ENCODE measurements around the gene TBC1D9B. TPM values are rescaled to one million over a fixed set of nuclear protein-coding genes. Genes with fewer than 3 reads are reported as not detected.

Gene TBC1D9B
- total RNA-seq, 1 experiment from 2014 or later, result 23.1 TPM

DNA sequence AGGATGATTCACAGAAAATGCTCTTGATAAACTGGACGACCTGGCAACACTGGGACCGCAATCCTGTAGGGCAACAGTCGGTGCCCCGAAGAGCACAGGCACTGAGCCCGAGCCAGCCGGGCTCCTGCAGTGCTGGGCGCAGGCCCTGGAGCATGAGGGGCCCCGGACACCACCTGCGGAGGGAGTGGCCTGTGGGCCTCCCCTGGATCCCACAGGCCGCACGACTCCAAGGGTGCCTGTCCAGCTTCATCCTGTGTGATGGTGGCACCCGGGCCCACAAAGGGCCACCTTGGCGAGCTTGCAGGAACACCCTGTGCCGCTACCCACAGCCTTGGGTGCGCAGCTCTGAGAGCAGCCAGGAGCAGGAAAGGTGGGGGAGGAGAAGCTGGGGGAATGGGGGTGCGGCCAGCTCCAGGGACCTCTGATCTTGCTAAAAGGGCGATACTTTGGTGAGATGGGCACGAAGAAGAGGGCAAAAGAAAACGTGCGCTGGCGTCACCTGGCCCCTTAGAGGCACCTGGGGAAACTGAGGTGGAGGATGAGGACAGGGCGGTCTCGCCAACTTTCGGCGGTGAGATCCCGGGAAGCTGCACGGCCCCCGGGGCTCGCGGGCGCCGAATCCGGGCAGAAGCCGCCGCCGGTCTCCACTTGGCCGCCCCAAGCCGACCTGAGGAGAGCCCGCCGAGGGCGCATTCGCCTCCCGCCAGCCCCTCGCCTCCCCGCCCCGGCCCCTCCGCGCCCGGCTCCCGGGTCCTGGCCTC, 722 bp downstream of the TBC1D9B start:
- DNase-seq (ENCODE audit: low read depth), result peak; percentile 32

DNA sequence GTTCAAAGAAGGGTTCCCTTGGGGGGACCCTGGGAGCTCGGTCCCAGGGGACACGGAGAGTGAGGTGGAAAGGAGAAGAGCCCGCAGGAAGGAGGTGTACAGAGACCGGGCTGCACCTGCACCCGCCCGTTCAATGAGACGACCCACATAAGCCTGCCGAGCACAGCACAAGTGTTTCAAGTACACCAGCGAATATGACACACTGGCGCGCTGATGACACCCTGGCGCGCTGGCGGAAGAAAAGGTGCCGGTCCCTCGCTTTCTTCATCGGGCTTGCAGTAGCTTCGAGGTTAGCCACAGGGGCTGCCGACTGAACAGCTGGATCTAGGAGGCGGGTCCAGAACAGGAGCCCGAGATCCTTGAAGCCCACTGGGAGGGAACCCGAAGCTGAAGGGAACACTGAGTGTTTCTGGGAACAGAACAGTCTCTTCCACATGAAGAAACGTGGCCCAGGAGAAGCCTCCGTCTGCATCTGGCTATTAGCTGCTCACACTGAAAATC, 1.4 kb downstream of the TBC1D9B start:
- no peak for DNase-seq (ENCODE audit: low read depth)

DNA sequence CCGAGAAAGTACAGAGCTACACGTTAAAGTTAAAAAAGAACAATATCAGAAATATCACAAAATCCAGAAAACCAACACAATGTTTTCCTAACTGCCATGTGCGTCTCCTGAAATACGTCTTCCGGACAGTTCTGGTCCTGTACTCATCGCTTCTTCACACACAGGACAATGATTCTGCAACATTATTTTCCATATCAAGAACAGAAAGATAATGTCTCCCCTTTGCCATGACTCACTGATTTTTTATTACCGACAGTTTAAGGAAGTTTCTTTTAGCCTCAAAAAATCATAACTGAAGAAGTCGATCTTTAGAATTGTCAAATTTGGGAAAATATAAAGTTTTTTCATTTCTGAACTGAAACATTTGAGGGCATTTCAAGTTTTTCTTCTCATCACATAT, 2.5 kb downstream of the TBC1D9B start:
- DNase-seq (ENCODE audit: low read depth), result no peak

DNA sequence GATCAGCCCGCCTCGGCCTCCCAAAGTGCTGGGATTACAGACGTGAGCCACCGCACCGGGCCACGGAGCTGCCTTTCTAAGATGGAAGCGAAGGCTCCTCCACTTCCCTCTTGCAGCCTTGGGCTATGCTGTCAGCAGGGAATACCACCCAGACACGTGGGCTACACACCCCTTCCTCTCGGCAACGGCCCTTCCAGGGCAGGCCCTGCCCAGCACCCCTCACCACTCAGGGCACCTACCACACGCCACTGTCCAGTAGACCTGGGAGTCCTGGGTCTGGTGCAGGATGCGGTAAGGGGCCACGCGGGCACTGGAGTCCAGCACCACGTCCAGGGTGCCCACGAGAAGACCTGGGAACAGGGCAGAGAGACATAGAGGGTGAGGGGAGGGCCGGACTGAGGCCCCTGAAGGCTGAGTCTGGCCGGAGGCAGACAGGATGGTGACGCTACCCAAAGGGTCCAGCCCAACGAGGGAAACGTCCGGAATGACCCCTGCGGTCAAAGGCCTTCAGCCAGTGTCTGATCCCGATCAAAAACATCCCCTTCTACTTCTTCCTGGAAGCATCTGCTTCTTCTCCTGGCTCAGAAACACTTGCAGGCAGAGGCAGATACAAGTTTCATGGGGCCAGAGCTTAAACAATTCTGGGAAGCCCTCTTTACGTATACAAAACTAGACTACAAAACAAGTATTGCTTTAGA, 3.1 kb downstream of the TBC1D9B start:
- no peak for DNase-seq (ENCODE audit: low read depth)

DNA sequence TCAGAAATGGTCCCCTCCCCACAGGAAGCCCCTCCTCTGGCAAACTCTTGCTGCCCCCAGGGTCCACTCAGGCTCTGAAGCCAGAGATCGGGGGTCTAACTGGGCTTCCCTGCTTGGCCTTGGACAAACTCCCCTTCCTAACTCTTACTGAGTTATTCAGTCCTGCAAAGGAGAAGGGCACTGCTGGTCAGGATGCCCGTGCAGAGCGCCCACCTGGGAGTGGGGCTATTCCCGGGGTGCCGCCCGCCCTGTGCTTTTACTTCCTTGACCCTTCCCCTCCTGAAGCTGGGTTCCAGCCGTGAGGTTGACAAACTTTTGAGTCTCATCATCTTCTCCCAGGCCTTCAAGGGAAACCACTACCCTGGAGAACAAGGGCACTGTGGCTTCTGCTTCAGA, 4.9 kb downstream of the TBC1D9B start:
- DNase-seq (ENCODE audit: low read depth), result no peak

DNA sequence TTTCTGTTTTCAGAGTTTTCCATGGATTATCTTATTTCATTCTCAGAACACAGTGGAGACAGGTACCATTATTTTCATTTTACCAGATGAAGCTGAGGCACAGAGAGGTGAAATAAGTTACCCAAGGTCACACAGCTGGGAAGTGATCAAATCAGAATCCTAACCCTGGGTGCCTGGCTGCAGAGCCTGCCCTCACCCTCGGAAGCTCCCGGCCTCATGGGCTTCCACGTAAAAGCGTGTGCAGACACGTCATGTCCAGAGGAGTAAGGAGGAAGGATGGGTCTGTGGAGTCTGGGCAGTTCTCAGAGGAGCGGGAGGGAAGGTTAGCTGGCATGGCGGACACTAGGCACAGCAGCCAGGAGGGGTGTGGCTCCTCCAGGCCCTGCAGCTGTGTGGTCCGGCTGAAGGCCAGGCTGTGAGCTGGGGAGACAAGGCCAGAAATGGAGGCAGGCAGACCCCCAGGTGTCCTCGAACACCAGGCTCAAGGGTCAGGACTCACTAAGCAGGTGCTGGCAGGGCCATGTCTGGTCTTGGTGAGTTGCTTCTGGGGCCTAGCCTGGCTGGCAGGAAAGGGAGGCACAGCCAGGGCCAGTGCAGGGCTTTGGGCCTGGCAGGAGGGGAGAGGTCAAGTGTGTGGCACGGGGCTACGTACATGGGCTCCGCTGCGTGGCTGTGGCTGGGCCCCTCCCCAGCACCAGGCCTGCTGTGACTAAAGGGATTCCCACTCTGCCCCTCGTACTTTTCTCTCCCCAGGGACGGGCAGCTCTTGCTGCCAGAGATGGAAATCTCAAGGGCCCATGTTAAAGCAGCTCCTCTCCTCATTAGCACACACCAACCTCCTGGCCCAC, 5.6 kb downstream of the TBC1D9B start:
- no peak for DNase-seq (ENCODE audit: low read depth)

DNA sequence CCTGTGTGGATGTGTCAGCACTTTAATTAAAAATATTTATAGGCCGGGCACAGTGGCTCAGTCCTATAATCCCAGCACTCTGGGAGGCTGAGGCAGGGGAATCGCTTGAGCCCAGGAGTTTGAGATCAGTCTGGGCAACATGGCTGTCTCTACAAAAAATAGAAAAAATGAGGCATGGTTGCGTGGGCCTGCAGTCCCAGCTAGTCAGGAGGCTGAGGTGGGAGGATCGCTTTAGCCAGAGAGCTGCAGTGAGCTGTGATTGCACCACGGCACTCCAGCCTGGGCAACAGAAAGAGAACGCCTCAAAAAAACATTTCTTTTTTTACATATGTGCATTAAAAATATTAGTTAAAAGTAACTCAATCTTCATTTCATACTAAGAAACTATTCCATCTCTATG, 6.2 kb downstream of the TBC1D9B start:
- DNase-seq (ENCODE audit: low read depth), result no peak

DNA sequence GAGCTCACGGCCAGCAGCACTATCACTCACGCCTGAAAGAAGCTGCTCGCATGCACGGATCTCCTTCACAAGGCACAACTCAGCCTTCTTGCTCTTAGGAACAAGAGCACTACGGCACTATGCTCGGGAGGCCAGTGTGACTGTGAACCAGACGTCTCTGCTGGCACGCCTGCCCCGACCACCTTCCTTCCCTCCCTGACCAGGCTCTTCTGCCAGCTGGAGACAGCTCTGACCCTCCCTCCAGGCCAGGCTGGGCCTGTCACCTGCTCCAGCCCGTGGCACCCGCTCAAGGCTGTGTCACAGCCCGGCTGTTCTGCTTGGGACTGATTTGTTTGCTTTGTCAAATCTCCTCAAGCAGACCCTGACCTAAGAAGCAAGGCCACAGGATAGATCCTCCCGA, 7.0 kb downstream of the TBC1D9B start:
- DNase-seq (ENCODE audit: low read depth), result no peak

DNA sequence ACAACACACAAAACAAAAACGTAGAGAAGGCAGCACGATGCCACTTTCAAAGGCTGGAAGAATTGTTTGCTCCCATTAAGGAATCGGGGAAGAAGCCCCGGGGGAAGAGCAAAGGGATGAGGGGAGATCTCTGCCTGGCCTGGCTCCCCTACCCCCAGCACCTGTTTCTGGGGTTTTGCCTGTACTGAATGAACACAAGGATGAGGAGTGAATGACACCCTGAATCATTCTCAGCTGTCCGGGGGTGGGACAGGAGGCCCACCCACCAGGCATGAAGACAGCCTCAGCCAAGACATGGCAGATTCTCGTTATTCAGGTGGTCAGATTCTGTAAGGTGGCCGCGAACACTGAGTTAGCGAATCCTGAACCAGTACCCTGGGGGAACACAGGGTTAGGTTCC, 7.5 kb downstream of the TBC1D9B start:
- no peak for DNase-seq (ENCODE audit: low read depth)

DNA sequence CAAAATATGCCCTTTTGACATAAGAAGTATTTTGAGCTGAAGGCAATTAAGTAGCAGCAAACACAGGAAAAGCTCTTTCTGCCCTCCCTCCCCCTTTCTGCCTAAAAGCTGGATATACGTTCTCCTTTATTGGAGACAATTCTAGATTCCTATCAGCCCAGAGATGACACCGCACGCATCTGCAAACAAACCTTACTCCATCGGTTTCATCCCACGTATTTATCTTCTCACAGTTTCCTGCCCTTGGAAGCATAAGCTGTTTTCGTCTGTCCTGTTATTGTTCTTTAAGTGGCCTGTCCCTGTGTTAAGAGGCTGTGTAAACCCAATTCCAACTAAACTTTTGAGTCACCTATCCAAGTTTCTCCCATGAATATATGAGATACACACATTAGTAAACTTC, 11.8 kb downstream of the TBC1D9B start:
- no peak for DNase-seq (ENCODE audit: low read depth)

DNA sequence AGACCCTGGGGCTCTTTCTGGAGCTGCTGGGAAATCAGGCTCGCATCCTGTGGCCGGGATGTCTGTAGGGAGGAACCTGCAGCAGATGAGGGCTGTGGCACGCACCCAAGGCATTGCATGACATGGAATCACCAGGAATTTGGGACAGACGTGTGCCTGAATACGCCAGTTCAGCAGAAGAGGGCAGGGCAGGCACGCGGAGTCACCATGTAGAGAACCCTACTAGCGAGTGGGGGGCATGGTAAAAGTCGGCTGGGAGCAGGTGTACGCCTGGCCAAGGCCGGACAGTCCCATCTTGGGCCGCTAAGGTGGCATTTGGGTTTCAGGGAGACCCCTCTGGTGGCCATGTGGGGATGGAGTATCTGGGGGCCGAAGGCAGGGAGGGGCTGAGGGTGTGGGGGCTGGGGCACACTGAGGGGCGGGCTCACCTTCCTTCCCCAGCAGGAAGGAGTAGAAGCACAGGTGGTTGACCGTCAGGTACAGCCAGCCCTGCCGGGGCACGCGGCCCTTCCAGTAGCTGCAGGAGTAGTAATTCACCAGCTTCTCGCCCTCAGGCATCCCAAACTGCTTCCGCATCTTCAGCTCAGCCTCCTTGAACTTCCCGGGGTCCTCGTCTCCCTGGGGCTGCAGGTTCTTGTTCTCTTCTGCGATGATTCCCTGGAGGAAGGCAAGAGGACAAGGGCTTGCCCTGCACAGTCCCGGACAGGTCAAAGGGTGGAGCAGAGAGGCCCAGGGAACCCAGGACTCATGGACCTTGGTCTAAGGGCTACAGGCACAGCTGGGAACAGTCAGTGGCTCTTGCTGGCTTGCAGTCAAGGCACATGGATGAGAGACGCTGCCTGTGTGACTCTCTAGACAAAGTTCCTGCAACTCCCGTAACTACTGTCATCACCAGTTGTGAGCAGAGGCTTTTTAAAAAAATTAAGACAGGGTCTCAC, 13.5 kb downstream of the TBC1D9B start:
- no peak for DNase-seq (ENCODE audit: low read depth)

DNA sequence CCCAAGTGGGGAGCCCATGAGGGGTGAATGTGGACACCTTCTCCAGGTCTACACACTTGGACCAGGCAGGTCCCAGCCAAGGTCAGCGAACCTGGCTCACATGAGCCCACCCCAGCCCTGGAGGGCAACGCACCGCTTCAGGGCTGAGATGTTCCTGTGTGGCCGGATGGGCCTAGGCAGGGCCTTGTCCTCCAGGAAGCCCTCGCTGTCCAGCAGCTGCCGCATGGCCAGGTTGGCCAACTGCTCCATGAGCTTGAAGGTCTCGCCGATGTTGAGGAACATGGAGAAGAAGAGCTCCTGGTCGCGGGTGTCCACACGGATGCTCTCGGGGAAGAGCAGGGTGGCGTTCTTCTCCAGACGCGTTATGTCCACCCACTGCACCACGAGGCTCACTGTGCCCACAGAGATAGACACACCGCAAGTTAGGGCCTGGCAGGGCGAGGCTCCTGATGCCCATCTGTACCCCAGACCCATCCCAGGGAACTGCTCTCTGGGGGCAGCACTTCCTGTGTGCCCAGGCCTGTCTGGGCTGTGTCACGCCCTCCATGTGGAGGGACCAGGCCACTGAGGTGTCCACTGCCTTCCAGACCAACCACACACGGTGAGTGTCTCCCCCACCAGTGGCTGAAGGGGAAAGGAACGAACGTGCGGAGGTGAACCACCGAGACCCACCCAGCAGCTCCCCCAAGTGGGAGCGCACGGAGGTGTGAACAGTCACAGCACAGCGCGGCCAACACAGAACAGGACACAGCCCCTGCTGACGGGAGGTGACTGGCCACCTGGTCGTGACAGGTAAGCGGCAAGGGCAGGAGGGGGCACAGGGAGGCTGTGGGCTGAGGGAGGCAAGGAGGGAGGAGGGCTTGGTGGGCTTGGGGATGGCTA, 14.4 kb downstream of the TBC1D9B start:
- no peak for DNase-seq (ENCODE audit: low read depth)

DNA sequence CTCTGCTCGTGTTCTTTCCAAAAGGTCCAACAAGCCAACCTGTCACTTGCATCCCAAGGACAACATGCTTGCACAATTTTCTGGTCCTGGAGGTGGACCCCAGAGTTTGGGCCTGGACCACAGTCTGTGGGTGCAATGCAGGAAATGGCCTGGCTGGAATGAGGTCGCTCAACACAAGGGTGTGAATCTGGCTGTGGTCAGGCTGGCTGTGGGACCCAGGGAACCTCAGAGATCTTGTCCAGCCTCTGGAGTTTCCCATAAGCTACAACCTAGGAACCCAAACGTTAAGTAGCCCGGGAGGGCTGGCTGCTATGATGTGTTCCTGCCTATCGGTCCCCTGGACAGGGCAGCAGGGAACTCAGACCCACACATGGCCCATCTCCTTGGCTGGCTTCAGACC, 15.4 kb downstream of the TBC1D9B start:
- DNase-seq (ENCODE audit: low read depth), result no peak

DNA sequence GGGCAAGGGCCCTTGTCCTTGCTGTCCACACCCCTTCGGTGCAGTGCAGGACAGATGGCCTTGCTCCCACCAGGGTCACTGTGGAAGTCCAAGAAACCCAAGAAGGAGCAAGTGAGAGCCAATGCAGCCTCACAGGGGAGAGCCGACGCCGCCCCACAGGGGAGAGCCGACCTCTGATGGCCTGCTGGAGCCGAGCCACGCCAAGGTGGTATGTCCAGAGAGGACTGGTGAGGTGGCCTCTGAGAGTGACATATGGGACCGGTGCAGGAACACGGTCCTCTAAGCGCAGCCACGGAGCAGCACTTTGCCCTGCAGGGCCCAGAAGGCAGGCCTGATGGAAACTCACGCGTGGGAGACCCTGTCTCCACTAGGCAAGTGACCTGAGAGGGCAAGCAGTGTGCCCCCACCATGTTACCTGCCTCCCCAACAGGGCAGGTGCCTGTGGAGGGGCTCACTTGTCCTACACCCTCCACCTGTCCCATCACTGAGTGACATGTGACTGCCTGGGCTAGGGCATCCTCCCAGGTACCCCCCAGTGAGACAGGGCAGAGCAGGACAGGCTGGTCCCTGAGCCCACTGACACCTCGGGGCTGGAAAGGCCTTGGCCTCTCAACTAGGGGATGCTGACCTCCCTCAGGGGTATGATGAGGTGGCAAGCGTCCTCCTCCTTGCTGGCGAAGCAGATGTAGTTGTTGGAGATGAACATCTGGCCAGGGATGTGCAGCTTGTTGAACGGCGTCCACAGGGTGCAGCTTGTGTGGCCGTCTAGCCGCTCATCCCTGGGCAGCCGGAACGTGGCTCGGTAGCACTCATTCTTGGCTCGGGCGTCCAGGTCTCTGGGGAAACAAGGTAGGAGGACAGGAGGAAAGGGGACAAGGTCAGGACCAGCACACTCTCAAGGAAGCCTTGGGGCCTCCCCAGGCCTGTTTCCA, 16.7 kb downstream of the TBC1D9B start:
- DNase-seq (ENCODE audit: low read depth), result no peak

DNA sequence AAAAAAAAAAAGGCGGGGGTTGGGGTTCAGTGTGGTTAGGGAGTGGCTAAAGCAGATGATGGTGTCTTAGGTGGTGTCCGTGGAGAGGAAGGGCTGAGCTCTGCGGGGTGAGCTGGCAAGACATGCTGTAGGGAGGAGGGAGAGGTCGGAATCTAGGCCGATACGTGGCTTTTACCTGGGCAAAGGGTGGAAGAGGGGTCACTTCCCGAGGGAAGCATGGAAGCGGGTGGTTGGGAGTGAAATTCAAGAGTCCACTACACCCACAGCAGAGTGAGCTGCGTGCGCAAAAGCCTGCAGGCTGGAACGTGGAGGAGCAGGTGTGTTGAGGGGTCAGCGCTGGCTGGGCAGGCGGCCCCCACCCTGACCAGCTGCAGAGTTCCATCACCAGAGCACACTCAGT, 17.8 kb downstream of the TBC1D9B start:
- DNase-seq (ENCODE audit: low read depth), result no peak

DNA sequence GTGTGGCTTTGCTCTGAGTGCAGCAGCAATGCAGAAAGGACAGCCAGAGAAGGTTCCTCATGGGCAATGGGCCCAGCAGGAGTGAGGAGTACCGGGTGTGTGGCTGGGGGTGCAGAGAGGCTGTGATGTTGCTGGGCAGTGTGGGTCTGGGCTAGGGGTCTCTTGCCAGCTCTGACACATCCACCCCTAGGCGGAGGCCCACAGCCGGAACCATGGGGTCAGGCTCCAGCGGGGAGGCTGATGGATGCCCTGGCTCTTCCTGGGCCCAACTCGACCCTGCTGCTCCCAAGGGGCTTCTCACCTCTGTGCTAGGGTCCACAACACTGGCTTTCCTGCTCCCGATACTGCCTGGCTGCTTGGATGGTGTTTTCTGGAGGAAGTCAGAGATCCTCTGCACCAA, 19.9 kb downstream of the TBC1D9B start:
- DNase-seq (ENCODE audit: low read depth), result no peak

DNA sequence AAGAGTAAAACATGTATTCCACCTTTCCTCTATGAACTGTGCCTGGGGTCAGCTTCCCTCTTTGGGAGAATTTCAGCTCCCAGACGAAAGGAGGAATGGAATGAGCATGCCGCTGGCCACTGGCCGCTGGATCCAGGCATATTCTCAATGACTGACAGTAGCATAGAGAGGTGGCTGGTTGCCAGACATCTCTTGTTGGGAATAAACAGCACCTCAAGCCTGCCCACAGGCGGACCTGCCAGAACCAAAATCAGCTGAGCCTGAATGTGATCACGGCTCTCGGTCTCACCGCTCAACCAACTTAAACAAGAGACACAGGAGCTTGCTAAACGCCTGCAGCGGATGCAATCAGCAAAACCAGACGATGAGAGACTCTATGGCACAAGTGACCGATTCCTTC, 20.6 kb downstream of the TBC1D9B start:
- DNase-seq (ENCODE audit: low read depth), result no peak

DNA sequence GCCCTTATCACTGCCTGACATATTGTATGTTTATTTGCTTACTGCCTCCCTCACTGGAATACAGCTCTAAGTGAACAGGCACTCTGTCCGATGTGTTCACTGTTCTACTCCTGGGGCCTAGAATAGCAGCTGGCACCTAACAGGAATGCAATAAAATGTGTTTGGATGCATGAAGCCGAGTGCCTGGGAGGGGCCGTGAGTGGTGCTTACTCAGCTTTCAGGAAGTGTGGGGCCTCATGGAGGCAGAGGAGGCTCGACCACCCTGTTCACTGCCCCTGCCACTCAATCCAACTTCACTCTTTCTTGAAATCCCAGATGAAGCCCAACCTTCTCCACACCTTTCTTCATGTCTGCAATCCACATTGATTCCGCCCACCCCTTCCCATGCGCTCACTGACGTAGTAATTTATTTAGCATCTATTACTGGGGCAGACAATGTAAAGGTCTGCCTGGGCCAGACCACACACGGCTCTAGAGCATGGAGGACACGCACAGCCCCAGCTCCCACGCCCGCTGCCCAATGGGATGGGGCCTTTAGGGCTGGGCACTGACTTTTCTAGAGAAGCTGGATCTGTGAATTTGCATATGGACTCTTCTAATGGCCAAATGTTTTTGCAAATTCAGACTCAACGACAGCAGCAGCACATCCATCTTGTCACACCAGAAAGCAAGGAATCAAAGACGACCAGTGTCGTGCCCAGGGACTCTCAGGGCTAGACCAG, 21.3 kb downstream of the TBC1D9B start:
- DNase-seq (ENCODE audit: low read depth), result no peak
